Measurements from ENCODE around the gene NFXL1.
"Not testable (repeated sequence)": the region's sequence is repeated elsewhere in the genome, so short reads cannot be mapped to it uniquely, and the experiment has no call there.

The NFXL1 gene

DNA sequence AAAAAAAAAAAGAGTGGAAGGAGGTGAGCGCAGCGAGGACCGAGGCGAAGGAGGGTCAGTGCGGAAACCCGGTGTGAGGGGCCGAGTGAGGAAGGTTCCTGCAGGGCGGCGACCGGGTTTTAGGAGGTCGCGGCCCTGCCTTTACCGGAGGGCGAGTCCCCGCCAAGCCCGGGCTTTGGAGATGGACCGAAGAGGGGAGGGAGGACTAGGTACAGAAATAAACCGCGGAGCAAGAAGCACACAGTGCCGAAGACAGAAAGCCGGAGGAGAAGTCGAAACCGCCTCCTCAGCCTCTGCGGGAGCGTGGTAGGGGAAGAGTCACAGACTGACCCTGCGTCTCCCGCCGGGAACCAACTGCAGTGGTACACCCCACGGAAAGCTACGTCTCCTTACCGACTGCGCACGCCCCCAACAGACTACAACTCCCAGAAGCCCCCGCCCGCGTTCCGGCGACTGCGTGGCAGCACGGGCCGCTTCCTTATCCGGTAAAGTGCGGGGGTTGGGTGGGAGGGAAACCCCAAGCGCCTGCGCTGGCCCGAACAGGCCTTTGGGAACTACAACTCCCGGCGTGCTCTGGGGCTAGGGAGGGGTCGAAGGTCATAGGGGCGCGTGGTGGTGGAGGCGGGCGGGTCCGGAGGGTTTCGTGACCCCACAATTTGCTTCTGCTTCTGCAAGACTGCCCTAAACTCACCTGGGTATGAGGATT, at the start of gene NFXL1:
TSS of gene NFXL1 (minus strand) at position 364 of the 706 bp plus-strand sequence. CDS start 380 bp downstream, outside the sequence.
- DNase-seq (ENCODE audit: low read depth in 1 of 2, low spot score in 1 of 2) = peak; percentile 88 to 96

DNA sequence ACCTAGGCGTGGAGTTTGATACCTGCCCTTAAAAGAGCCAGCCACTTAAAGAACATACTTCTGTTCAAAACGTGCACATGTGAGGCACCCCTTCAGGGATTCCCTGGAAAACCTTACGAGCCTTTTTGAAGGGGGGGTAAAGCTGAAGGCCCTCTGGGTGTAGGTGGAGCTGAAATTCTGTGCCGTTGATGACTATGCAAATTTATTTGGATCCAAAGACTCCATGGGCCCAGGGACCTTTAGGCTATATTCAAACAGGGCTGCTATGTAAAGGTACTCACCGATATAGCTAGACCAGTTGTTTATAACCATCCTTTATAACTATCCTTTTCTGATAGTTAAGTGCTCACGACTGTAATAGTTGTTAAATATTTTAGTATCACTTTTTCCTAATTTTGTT, 40.3 kb upstream of the NFXL1 start:
- no peak for DNase-seq (ENCODE audit: low read depth in 1 of 2, low spot score in 1 of 2)

DNA sequence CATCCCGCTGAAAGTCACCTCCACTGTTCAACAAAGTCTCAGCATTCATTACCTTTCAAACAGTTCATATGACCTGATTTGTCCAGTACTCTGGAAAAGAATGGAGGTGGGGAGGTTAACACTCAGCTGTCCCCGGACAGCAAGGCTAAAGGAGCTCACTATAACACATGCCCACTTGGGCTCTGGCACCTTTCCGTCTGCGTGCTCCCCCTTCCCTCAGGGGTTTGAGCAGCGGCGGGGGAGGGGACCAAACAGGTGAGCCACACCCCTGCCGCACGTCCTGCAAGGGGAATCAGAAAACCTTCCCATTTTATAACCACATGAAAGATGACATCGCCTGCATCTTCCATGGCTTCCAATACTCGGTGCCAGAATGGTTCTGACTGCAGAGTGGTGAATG, 39.9 kb upstream of the NFXL1 start:
- no peak for DNase-seq (ENCODE audit: low read depth in 1 of 2, low spot score in 1 of 2)

DNA sequence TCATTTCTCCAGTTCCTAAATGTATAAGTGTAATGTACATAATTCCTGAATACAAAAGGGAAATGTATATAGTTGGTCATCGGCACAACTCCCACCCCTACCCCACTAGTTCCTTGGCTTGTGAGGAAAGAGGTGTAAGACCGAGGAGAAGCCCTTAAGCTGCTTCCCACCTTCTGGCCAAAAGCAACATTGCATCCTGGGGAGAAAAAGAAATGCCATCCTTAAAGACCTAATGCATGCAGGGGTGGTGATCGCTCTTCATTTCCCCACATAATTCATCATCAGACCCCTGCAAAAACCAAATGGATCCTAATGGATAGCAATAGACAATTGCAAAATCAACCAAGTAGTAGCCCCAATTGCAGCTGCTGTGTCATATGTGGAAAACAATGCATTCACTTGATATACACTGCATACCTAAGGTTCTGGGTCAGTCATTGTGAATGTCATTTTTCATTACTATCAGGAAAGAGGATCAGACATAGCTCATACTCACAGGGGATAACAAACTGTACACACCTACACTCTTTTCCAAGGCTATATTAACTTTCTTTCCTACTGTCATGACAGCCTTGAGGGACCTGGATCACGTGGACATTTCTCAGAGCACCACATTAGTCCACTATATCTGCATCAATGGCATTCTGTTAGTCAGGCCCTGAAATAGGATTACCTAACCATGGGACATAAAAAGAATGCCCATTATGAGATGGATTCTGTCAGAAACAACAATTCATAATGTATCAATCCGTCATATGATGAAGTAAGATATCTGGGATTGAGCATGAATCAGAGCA, 31.7 kb upstream of the NFXL1 start:
- DNase-seq (ENCODE audit: low read depth in 1 of 2, low spot score in 1 of 2) = no peak

DNA sequence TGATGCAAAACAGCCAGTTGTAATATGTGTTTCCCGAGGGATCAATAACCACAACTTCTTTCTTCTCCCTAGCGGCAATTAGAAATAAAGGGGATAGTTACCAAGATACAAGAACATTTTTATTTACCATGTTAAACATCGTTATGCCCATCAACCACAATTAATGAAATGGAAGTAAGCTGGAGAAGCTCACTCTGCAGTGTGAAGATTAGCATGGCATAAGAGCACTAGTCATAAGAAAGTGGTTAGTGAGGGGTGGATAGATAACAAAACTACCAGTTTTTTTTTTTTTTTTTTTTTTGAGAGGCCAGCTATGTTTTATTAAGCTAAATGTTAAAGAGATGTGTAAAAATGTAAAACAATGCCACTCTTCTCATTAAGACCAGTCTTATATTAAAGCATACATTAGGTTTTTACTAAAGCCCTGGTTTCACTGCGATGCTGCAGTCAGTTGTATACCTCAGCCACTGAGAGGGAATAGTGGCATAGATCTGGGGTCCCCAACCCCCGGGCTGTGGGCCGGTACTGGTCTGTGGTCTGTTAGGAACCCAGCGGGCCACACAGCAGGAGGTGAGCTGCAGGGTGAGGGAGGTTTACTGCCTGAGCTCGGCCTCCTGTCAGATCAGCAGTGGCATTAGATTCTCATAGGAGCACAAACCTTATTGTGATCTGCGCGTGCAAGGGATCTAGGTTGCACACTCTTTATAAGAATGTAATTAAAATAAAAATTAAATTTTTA, 27.9 kb upstream of the NFXL1 start:
- no peak for DNase-seq (ENCODE audit: low read depth in 1 of 2, low spot score in 1 of 2)

DNA sequence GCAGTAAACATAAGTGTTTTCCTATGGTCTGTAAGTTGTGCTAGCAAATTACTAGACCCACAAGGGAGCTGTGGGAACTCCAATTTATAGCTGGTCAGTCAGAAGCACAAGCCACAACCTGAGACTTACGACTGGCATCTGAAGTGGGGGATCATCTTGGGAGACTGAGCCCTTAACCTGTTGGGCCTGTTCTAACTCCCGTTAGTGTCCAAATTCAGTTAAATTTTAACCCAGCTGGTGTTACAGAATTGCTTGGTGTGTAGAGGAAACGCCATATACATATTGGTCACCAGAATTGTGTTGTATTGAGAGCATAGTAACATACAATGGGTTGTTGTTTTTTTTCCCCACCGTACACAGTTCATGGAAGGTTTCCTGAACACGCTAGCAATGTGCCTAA, 25.1 kb upstream of the NFXL1 start:
- DNase-seq (ENCODE audit: low read depth in 1 of 2, low spot score in 1 of 2) = no peak

DNA sequence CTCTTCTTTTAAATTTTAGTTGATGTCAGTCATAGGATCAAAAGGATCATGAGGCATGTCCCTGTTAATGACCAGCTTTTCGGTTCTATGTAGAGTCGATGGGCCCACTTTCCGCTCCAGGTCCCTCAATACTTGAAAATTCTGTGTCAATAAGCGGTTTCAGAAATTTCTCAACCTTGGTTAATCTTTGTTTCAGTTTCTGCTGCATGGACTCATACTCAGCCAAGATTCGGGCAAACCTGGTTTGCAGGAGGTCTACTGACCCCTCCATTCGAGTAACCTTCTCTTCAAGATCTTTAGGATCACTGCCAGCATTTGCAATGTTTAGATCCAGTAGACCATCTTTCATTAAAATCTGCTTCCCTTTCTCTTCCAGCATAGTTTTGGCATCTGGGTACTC, 22.0 kb upstream of the NFXL1 start:
- no peak for DNase-seq (ENCODE audit: low read depth in 1 of 2, low spot score in 1 of 2)

DNA sequence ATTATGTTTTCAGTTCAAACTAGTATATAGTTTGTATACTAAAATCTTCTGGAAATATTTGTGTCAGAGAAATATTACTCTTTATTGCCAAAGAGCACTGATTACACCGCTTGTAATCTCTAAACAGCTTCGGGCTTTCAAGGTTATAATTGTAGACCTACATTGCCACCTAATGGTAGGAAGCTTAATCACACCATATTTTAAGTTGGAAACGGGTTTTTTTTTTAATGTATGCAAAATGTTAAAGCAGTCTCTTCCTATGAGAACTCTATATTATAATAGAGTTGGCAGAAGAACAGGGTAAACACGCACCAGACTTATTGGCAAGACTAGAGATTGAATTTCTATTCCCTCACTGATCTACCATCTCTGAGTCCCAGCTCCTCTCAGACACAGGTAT, 19.5 kb upstream of the NFXL1 start:
- no peak for DNase-seq (ENCODE audit: low read depth in 1 of 2, low spot score in 1 of 2)

DNA sequence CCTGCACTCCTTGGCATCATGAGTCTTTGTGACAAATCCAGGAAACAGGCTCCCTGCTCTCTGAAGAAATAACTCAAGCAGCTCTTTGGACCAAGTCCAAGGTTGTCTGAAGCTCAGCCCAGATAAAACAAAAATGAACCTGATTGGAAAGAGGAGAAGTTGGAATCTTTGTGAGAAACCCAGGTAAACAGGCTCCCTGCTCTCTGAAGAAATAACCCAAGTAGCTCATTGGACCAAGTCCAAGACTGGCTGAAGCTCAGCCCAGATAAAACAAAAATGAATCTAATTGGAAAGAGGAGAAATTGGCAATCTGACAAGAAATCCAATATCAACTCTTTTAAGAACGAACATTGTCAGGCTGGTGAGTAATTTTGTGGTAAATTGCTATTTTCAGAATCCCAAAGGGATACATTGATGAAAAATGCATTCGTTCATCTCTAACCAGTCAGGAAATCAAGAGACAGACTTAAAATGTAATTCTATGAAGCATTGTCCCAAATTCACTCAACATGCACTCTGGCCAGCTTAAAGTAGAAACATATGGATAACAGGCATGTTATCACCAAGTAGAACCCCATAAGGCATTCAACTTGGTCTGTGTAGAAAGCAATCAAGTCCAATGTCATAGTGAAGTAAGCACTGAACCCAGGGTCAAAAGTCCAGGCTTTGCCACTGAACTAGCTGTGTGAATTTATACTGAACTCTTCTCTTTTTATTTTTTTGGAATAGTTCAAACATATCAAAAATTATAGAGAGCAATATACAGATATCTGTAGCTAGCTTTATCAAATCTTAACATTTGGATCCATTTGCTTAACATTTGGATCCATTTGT, 16.8 kb upstream of the NFXL1 start:
- no peak for DNase-seq (ENCODE audit: low read depth in 1 of 2, low spot score in 1 of 2)

DNA sequence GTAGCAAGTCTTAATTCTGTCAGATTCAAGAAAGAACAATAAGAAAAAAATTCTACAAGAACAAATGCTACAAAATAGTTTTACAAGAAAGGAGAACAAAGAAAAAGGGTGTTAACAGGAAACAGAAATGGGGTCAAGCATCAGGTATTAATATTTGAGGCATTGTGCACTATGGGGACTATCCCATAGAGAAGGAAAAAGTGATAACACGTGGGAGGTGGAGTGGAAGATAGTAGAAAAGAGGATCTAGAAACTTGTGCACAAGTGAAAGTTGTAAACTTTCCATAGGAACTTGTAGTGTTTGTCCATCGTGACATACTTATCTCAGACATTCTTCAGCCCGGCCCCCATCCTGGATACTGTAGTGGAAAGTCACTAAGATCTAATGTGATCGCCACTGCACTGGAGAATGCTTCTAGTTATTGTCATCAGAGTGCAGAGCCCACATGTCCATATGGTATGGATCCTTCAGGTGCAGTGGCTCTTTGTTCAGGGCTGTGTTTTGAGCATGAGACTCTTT, 15.4 kb upstream of the NFXL1 start:
- DNase-seq (ENCODE audit: low read depth in 1 of 2, low spot score in 1 of 2) = no peak

DNA sequence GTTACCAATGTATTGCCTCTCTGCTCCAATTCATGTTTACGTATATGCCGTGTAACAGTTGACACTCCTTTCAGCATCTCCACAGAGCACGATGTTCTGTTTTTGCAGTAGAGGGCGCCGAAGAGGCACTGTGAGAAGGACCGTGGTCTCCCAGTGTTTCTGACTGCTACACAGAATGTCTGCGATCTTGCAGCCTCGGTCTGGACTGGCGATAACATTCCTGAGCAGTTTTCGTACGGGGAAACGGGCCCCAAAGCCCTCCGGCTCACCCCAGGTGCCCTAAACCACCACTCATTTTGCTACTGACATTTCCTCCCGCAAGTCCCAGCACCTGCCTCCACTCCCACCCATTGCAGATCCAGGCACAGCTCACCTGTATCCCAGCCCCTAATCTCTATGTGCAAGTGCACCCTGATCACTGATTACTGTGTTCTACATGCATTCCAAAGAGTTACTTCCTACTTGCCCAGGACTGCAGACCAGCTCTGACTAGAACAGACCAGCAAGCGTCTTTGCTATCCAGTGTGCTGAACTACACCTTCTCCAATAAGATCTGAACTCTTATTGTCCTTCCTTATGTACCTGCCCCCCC, 12.4 kb upstream of the NFXL1 start:
- DNase-seq (ENCODE audit: low read depth in 1 of 2, low spot score in 1 of 2) = peak in 1 of 2 donors; percentile 51

DNA sequence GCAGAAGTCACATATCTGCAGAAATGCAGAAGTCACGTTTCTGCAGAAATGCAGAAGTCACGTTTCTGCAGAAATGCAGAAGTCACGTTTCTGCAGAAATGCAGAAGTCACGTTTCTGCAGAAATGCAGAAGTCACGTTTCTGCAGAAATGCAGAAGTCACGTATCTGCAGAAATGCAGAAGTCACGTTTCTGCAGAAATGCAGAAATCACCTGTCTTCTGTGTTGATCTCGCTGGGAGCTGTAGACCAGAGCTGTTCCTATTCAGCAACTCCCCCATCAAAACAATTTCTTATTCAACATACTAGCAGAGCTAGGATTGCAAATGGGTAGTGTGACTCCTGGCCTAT, 8.9 kb upstream of the NFXL1 start:
- DNase-seq (ENCODE audit: low read depth in 1 of 2, low spot score in 1 of 2) = not testable (repeated sequence)

DNA sequence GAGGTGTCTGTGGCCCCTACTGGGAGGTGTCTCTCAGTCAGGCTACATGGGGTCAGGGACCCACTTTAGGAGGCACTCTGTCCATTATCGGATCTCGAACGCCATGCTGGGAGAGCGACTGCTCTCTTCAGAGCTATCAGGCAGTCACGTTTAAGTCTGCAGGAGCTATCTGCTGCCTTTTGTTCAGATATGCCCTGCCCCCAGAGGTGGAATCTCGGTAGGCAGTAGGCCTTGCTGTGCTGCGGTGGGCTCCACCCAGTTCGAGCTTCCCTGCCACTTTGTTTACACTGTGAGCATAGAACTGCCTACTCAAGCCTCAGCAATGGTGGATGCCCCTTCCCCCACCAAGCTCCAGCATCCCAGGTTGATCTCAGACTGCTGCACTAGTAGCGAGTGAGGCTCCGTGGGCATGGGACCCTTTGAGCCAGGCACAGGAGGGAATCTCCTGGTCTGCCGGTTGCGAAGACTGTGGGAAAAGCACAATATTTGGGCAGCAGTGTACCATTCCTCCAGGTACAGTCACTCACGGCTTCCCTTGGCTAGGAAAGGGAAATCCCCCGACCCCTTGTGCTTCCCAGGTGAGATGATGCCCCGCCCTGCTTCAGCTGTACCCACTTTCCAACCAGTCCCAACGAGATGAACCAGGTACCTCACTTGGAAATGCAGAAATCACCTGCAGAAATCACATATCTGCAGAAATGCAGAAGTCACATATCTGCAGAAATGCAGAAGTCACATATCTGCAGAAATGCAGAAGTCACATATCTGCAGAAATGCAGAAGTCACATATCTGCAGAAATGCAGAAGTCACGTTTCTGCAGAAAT, 8.3 kb upstream of the NFXL1 start:
- not testable (repeated sequence) for DNase-seq (ENCODE audit: low read depth in 1 of 2, low spot score in 1 of 2)

DNA sequence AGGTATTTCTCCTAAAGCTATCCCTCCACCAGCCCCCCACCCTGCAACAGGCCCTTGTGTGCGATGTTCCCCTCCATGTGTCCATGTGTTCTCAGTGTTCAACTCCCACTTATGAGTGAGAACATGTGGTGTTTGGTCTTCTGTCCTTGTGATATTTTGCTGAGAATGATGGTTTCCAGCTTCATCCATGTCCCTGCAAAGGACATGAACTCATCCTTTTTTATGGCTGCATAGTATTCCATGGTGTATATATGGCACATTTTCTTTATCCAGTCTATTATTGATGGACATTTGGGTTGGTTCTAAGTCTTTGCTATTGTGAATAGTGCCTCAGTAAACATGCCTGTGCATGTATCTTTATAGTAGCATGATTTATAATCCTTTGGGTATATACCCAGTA, 2.8 kb upstream of the NFXL1 start:
- DNase-seq (ENCODE audit: low read depth in 1 of 2, low spot score in 1 of 2) = not testable (repeated sequence)

DNA sequence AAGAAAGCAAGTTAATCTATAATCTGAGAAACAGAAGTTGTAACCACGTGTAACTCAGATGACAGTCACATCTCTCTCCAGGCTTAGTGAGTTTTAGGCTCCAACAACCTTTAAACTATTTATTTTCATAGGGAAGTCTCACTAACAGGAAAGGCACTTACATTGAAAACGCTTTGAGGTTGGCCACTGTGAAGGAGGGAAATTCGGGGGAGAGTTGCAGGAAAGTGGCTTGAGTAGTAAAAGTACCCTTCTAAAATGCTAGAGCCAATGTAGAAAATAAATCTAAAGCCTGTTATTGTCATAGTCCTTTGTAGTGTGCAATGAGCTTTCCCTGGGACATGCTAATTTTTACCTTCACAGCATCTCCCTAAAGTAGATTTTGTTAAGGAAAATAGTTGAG, 995 bp upstream of the NFXL1 start:
- no peak for DNase-seq (ENCODE audit: low read depth in 1 of 2, low spot score in 1 of 2)

DNA sequence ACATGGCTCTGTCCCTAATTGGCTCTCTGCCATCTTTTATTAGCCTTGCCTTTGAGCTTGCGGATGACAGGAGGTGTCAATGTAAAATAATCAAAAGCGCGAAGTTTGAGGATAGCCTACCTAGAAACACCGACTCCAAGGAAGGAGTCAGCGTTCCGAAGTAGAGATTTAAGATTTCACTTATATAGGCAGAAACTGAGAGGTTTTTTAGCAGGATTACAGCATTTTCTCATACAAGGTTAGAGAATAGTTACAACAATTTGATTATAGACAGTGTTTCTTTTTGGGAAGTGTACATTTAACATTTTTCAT, 499 bp upstream of the NFXL1 start:
- DNase-seq (ENCODE audit: low read depth in 1 of 2, low spot score in 1 of 2) = no peak

DNA sequence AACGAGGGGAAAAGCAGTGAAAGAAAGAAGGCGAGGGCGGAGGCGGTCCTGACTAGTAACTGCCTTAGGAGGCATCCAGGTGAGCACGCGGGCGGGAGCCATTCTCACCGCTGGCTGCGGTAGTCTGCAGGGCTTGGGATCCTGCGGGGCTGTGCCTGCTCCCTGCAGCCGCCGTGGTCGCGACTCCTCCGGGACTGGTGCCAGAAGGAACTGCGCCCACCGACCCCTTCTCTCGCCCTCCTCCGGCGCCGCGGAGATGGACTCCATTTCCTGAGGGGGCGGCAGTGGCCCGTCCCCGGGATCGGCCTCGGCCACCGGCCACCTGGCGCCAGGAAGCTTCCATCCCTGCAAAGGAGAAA, 543 bp downstream of the NFXL1 start:
- DNase-seq (ENCODE audit: low read depth in 1 of 2, low spot score in 1 of 2) = peak; percentile 10 to 13

DNA sequence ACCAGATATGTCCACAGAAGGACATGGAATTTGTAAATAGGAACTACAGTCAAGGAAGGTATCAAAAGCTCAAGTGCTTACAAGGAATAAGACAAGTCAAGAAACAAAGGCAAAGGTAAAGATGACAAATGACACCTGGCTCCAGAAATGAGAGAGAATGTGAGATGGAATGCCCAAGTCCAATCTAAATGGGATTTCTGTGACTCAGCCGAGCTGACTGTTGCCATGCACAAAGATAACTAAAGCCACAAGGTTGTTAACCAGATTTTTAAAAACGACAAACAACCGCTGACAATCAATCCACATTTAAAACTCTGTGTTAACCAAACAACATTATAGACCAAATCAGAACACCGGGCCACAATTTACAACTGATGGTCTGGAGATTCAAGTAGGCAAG, 1.1 kb downstream of the NFXL1 start:
- no peak for DNase-seq (ENCODE audit: low read depth in 1 of 2, low spot score in 1 of 2)

DNA sequence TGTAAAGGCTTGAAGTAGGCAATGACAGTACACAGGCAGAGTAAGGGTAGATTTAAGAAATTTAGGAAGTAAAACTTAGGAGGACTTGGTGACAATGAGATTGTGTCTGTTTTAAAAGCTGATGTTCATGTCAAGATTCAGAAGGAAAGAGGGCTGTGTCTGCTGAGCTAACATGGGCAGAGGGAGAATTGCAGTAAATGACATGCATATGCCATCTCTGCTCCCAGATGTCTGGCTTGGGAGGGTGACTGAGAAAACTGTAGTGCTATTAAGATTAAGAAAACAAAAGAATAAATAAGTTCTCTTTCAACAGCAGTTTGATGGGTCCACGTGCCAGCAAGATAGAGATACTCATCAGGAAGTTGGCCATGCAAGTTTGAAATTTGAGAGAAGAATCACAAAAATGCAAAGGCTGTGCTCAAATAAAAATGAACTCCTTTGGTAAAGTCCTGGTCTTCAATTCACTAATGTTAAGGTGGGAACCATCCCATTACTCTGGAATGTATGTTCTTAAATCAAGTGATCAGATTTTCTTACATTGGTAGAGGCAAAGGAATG, 7.2 kb downstream of the NFXL1 start:
- DNase-seq (ENCODE audit: low read depth in 1 of 2, low spot score in 1 of 2) = no peak

DNA sequence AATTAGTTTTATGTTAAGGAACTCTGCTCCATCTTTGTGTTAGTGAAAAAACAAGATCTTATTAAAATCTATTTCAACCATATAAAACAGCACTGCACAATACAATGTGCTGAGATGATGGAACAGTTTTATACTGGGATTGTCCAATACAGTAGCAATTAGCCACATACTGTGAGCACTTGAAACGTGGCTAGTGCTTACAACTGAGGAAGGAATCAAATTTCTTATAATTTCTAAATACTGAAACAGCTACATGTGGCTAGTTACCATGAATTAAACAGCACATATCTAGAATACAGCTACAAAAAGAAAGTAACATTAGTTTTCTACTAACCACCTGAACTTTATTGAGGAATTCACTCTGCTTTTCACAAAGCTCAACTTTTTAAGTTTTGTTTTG, 14.7 kb downstream of the NFXL1 start:
- DNase-seq (ENCODE audit: low read depth in 1 of 2, low spot score in 1 of 2) = no peak
